ENCODE data around the gene SLC35E2B.
A peak's percentile ranks its signal among the peaks of the same experiment; 100 is the strongest.

Gene SLC35E2B

GRCh38 chr1:1614204-1614953 is 78.2 kb downstream of the SLC35E2B start:
- Histone ChIP-seq H3K23ac (ENCODE audit: low read depth, low read length, poor library complexity) (no peak overlapping the region), H3K27me3 (ENCODE audit: control insufficient read depth in 3 of 3, insufficient read depth in 3 of 3, low read depth in 1 of 3, low read length in 3 of 3) (no peaks in the 10 kb centered on the region), H3K9me3 (replicated peaks in 1 of 2; ENCODE audit: control insufficient read depth in 2 of 2, insufficient read depth in 1 of 2, low read depth in 1 of 2, low read length in 2 of 2) (no peaks in the 10 kb centered on the region), H3K14ac (ENCODE audit: low read length) (no peak overlapping the region), H3K27ac (replicated peaks; ENCODE audit: low read length) (peak overlapping the region; percentile 14), H2BK120ac (ENCODE audit: low read depth, low read length) (no peak overlapping the region), H2AFZ (ENCODE audit: low read length) (peak overlapping the region; percentile 99), H3K4me1 (ENCODE audit: control insufficient read depth in 2 of 2, insufficient read depth in 1 of 2, low read depth in 1 of 2, low read length in 2 of 2) (peaks cover 11 to 21% of the 10 kb centered on the region in 2 donors), H3K4me3 (ENCODE audit: low read length in 2 of 2) (peak overlapping the region; percentile 88 to 100), H3K18ac (ENCODE audit: low read length) (no peak overlapping the region), H4K8ac (ENCODE audit: low read depth, low read length) (no peak overlapping the region), H2BK5ac (ENCODE audit: low read length) (no peak overlapping the region), H4K91ac (ENCODE audit: low read depth, low read length, poor library complexity) (no peak overlapping the region), H3K36me3 (replicated peaks in 1 of 2; ENCODE audit: control insufficient read depth in 2 of 2, insufficient read depth in 2 of 2, low read length in 2 of 2) (peaks cover 12 to 24% of the 10 kb centered on the region in 2 donors), H2AK5ac (ENCODE audit: low read depth, low read length) (no peak overlapping the region), H3K9ac (ENCODE audit: low read depth, low read length, poor library complexity) (peak overlapping the region; percentile 51), H3K4me2 (ENCODE audit: insufficient read depth, low read length, poor library complexity, severe bottlenecking) (peak overlapping the region; percentile 93), H3K79me1 (ENCODE audit: low read depth, low read length) (peaks cover 19% of the 10 kb centered on the region), H2BK15ac (ENCODE audit: low read length) (no peak overlapping the region), H2BK12ac (ENCODE audit: low read length) (no peak overlapping the region), H3K4ac (ENCODE audit: low read length) (no peak overlapping the region)
- WGBS, 2 donors (ENCODE audit: extremely low coverage in 2 of 2, insufficient read length in 2 of 2, insufficient replicate concordance in 1 of 2) = no CpG with 5 or more reads among the region's 30 CpGs
- no peak for DNase-seq (ENCODE audit: low spot score)

DNA sequence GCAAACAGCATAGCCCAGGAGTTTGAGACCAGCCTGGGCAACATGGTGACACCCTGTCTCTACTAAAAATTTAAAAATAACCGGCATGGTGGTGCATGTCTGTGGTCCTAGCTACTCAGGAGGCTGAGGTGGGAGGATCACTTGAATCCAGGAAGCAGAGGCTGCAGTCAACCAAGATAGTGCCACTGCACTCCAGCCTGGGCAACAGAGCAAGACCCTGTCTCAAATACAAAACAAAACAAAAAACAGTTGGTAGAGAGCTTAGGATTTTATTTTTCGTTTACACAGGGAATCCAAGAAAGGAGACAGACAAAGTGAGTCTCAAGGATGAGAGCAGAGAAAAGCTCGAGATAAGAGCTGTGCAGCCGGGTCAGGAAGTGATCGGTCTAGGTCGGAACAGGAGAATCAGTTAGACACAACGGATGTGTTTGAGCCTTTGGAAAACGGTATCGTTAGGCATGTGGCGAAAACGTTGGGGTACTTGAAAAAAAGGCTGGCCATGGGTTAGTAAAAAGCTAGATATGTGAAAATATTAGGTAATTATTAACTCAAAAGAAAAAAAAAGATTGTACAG is 79.0 kb downstream of the SLC35E2B start:
- WGBS, 2 donors (ENCODE audit: extremely low coverage in 2 of 2, insufficient read length in 2 of 2, insufficient replicate concordance in 1 of 2) = no CpG with 5 or more reads among the region's 11 CpGs
- no peak overlapping the region for H4K91ac ChIP-seq (ENCODE audit: low read depth, low read length, poor library complexity)
- peak overlapping the region in 1 of 2 donors; percentile 100 for H3K4me3 ChIP-seq (ENCODE audit: low read length in 2 of 2)

GRCh38 chr1:1612104-1612400 is 80.5 kb downstream of the SLC35E2B start:
- Histone ChIP-seq H3K9me3 (replicated peaks in 1 of 2; ENCODE audit: control insufficient read depth in 2 of 2, insufficient read depth in 1 of 2, low read depth in 1 of 2, low read length in 2 of 2) (no peaks in the 10 kb centered on the region), H2BK15ac (ENCODE audit: low read length) (no peak overlapping the region), H3K79me1 (ENCODE audit: low read depth, low read length) (peaks cover 12% of the 10 kb centered on the region), H4K8ac (ENCODE audit: low read depth, low read length) (no peak overlapping the region), H3K9ac (ENCODE audit: low read depth, low read length, poor library complexity) (no peak overlapping the region), H2BK5ac (ENCODE audit: low read length) (no peak overlapping the region), H3K27ac (replicated peaks; ENCODE audit: low read length) (no peak overlapping the region), H4K91ac (ENCODE audit: low read depth, low read length, poor library complexity) (no peak overlapping the region), H2AFZ (ENCODE audit: low read length) (no peak overlapping the region), H3K4ac (ENCODE audit: low read length) (no peak overlapping the region), H2AK5ac (ENCODE audit: low read depth, low read length) (no peak overlapping the region), H2BK120ac (ENCODE audit: low read depth, low read length) (no peak overlapping the region), H3K4me3 (ENCODE audit: low read length in 2 of 2) (no peak overlapping the region), H3K14ac (ENCODE audit: low read length) (no peak overlapping the region), H3K27me3 (ENCODE audit: control insufficient read depth in 3 of 3, insufficient read depth in 3 of 3, low read depth in 1 of 3, low read length in 3 of 3) (no peaks in the 10 kb centered on the region), H3K4me2 (ENCODE audit: insufficient read depth, low read length, poor library complexity, severe bottlenecking) (no peak overlapping the region), H3K36me3 (replicated peaks in 1 of 2; ENCODE audit: control insufficient read depth in 2 of 2, insufficient read depth in 2 of 2, low read length in 2 of 2) (peaks cover 2 to 9% of the 10 kb centered on the region in 2 donors), H3K18ac (ENCODE audit: low read length) (no peak overlapping the region), H3K4me1 (ENCODE audit: control insufficient read depth in 2 of 2, insufficient read depth in 1 of 2, low read depth in 1 of 2, low read length in 2 of 2) (peaks cover 11 to 20% of the 10 kb centered on the region in 2 donors), H3K23ac (ENCODE audit: low read depth, low read length, poor library complexity) (no peak overlapping the region), H2BK12ac (ENCODE audit: low read length) (no peak overlapping the region)
- no CpG with 5 or more reads among the region's 3 CpGs for WGBS, 2 donors (ENCODE audit: extremely low coverage in 2 of 2, insufficient read length in 2 of 2, insufficient replicate concordance in 1 of 2)
- no peak for DNase-seq (ENCODE audit: low spot score)

More for the DNA sequence above, 79.0 kb downstream of the SLC35E2B start:
- no peak overlapping the region for H2BK15ac ChIP-seq (ENCODE audit: low read length)
- H3K4ac ChIP-seq (ENCODE audit: low read length) = no peak overlapping the region
- H3K79me1 ChIP-seq (ENCODE audit: low read depth, low read length) = peaks cover 17% of the 10 kb centered on the region
- H2BK12ac ChIP-seq (ENCODE audit: low read length) = no peak overlapping the region
- no peak overlapping the region for H4K8ac ChIP-seq (ENCODE audit: low read depth, low read length)
- no peak overlapping the region for H2AK5ac ChIP-seq (ENCODE audit: low read depth, low read length)
- peaks cover 11 to 21% of the 10 kb centered on the region in 2 donors for H3K4me1 ChIP-seq (ENCODE audit: control insufficient read depth in 2 of 2, insufficient read depth in 1 of 2, low read depth in 1 of 2, low read length in 2 of 2)
- peak overlapping the region; percentile 93 for H3K4me2 ChIP-seq (ENCODE audit: insufficient read depth, low read length, poor library complexity, severe bottlenecking)
- H2BK120ac ChIP-seq (ENCODE audit: low read depth, low read length) = no peak overlapping the region
- H3K9me3 ChIP-seq (replicated peaks in 1 of 2; ENCODE audit: control insufficient read depth in 2 of 2, insufficient read depth in 1 of 2, low read depth in 1 of 2, low read length in 2 of 2) = no peaks in the 10 kb centered on the region
- no peak overlapping the region for H3K9ac ChIP-seq (ENCODE audit: low read depth, low read length, poor library complexity)
- H3K36me3 ChIP-seq (replicated peaks in 1 of 2; ENCODE audit: control insufficient read depth in 2 of 2, insufficient read depth in 2 of 2, low read length in 2 of 2) = peaks cover 12 to 24% of the 10 kb centered on the region in 2 donors
- H3K23ac ChIP-seq (ENCODE audit: low read depth, low read length, poor library complexity) = no peak overlapping the region
- H3K27ac ChIP-seq (replicated peaks; ENCODE audit: low read length) = no peak overlapping the region
- H3K14ac ChIP-seq (ENCODE audit: low read length) = no peak overlapping the region
- no peak overlapping the region for H3K18ac ChIP-seq (ENCODE audit: low read length)
- H3K27me3 ChIP-seq (ENCODE audit: control insufficient read depth in 3 of 3, insufficient read depth in 3 of 3, low read depth in 1 of 3, low read length in 3 of 3) = no peaks in the 10 kb centered on the region
- H2BK5ac ChIP-seq (ENCODE audit: low read length) = no peak overlapping the region
- DNase-seq (ENCODE audit: low spot score) = no peak
- H2AFZ ChIP-seq (ENCODE audit: low read length) = no peak overlapping the region

GRCh38 chr1:1610796-1611195 is 81.8 kb downstream of the SLC35E2B start:
- no peak overlapping the region for H3K4me3 ChIP-seq (ENCODE audit: low read length in 2 of 2)

More at GRCh38 chr1:1610796-1611195, 81.8 kb downstream of the SLC35E2B start:
- H3K23ac ChIP-seq (ENCODE audit: low read depth, low read length, poor library complexity) = no peak overlapping the region
- no peak overlapping the region for H4K8ac ChIP-seq (ENCODE audit: low read depth, low read length)
- peaks cover 0 to 8% of the 10 kb centered on the region in 2 donors for H3K36me3 ChIP-seq (replicated peaks in 1 of 2; ENCODE audit: control insufficient read depth in 2 of 2, insufficient read depth in 2 of 2, low read length in 2 of 2)
- no peak overlapping the region for H3K4ac ChIP-seq (ENCODE audit: low read length)
- no peak overlapping the region for H3K18ac ChIP-seq (ENCODE audit: low read length)
- no peaks in the 10 kb centered on the region for H3K27me3 ChIP-seq (ENCODE audit: control insufficient read depth in 3 of 3, insufficient read depth in 3 of 3, low read depth in 1 of 3, low read length in 3 of 3)
- no peak overlapping the region for H2BK5ac ChIP-seq (ENCODE audit: low read length)
- no peak overlapping the region for H2AK5ac ChIP-seq (ENCODE audit: low read depth, low read length)
- H2AFZ ChIP-seq (ENCODE audit: low read length) = no peak overlapping the region
- no peak overlapping the region for H3K27ac ChIP-seq (replicated peaks; ENCODE audit: low read length)
- H3K79me1 ChIP-seq (ENCODE audit: low read depth, low read length) = peaks cover 6% of the 10 kb centered on the region
- H3K4me1 ChIP-seq (ENCODE audit: control insufficient read depth in 2 of 2, insufficient read depth in 1 of 2, low read depth in 1 of 2, low read length in 2 of 2) = peaks cover 6 to 12% of the 10 kb centered on the region in 2 donors
- H2BK120ac ChIP-seq (ENCODE audit: low read depth, low read length) = no peak overlapping the region
- no peak overlapping the region for H2BK12ac ChIP-seq (ENCODE audit: low read length)
- no peak for DNase-seq (ENCODE audit: low spot score)
- H3K9ac ChIP-seq (ENCODE audit: low read depth, low read length, poor library complexity) = no peak overlapping the region
- H3K4me2 ChIP-seq (ENCODE audit: insufficient read depth, low read length, poor library complexity, severe bottlenecking) = no peak overlapping the region
- no peaks in the 10 kb centered on the region for H3K9me3 ChIP-seq (replicated peaks in 1 of 2; ENCODE audit: control insufficient read depth in 2 of 2, insufficient read depth in 1 of 2, low read depth in 1 of 2, low read length in 2 of 2)
- WGBS, 2 donors (ENCODE audit: extremely low coverage in 2 of 2, insufficient read length in 2 of 2, insufficient replicate concordance in 1 of 2) = no CpG with 5 or more reads among the region's 9 CpGs
- H3K14ac ChIP-seq (ENCODE audit: low read length) = no peak overlapping the region
- H4K91ac ChIP-seq (ENCODE audit: low read depth, low read length, poor library complexity) = no peak overlapping the region
- no peak overlapping the region for H2BK15ac ChIP-seq (ENCODE audit: low read length)

All from neuronal stem cell (in vitro differentiated cells).